PFSK-1 (cell line): ENCODE results near the gene LTBP3.

Source experiments
- FOXP2 ChIP-seq: optimal IDR thresholded peaks from 2 replicates; pipeline ENCODE3; 2011; ENCODE audit warnings: borderline replicate concordance, control low read depth, inconsistent platforms; ENCODE audit not compliant: insufficient read depth; ENCODE audit errors: extremely low read length, extremely low read depth
- POLR2AphosphoS5 ChIP-seq: IDR thresholded peaks from 2 replicates; pipeline ENCODE4 v1.6.1; 2012; ENCODE audit warnings: low read depth, mild to moderate bottlenecking, control low read depth, low read length, moderate library complexity
- REST ChIP-seq, 2 experiments: IDR thresholded peaks; 2 replicates each; pipeline versions ENCODE4 v1.6.1 to v1.8.0; 2011 to 2012; ENCODE audit warnings: low read depth in 2 of 2, low read length in 2 of 2, control low read depth in 1 of 2, inconsistent platforms in 1 of 2, mild to moderate bottlenecking in 1 of 2, moderate library complexity in 1 of 2; ENCODE audit not compliant: insufficient read depth in 1 of 2
- SIN3A ChIP-seq: IDR thresholded peaks from 2 replicates; pipeline ENCODE4 v1.6.1; 2012; ENCODE audit warnings: mild to moderate bottlenecking, low read length, moderate library complexity, borderline replicate concordance; ENCODE audit not compliant: insufficient read depth
- TAF1 ChIP-seq: IDR thresholded peaks from 2 replicates; pipeline ENCODE4 v1.6.1; 2012; ENCODE audit warnings: low read length, control low read depth, borderline replicate concordance; ENCODE audit not compliant: insufficient read depth

The LTBP3 gene

DNA sequence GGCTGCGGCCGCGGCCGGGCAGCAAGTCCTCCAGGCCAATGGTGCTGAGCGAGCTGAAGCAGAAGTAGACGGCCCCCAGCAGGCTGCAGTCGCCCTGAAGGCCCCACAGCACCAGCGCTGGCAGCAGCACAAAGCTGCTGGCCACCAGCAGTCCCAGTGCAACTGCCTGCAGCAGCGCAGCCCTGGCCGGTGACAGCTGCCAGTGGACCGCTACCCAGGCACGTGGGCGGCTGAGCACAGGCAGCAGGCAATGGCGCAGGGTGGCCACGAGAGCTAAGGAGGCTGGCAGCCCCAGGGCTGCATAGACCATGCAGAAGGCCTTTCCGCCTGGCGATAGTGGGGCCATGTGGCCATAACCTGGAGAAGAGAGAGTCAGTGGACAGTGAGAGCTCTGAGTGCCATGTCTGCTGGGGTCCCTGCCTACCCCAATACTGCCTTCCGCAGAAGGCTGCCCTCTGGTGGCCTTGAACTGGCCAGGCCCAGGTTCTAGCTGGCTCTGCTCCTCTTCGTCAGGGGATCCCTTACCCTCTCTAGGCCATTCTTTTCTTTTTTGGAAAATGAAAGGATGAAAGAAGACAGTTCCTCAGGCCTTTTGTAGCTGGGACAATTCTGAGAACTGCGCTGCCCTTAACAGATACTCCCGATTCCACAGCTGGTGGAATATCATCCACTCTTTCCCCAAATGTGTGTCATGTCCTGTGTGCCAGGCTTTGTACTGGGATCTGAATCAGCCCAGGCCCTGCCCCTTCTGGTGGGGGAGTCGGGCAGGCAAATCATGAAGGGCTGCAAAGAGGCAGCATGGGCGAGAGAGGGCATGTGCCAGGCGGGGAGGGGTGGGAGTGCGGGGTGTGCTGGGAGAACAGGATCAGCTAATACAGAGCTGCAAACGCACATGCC is 35.6 kb upstream of the LTBP3 start:
- TF ChIP-seq POLR2AphosphoS5: no peak
- TF ChIP-seq FOXP2: no peak
- TF ChIP-seq REST (IDR thresholded peaks at IDR 0.05; ENCODE audit: insufficient read depth in 1 of 2, low read depth in 2 of 2, low read length in 2 of 2): no peak
- no peak for TF ChIP-seq TAF1
- no peak for TF ChIP-seq SIN3A

GRCh38 chr11:65592858-65593517 is 34.8 kb upstream of the LTBP3 start:
- no peak for TF ChIP-seq REST (IDR thresholded peaks at IDR 0.05; ENCODE audit: insufficient read depth in 1 of 2, low read depth in 2 of 2, low read length in 2 of 2)
- no peak for TF ChIP-seq FOXP2
- TF ChIP-seq SIN3A: no peak
- no peak for TF ChIP-seq POLR2AphosphoS5
- no peak for TF ChIP-seq TAF1

DNA sequence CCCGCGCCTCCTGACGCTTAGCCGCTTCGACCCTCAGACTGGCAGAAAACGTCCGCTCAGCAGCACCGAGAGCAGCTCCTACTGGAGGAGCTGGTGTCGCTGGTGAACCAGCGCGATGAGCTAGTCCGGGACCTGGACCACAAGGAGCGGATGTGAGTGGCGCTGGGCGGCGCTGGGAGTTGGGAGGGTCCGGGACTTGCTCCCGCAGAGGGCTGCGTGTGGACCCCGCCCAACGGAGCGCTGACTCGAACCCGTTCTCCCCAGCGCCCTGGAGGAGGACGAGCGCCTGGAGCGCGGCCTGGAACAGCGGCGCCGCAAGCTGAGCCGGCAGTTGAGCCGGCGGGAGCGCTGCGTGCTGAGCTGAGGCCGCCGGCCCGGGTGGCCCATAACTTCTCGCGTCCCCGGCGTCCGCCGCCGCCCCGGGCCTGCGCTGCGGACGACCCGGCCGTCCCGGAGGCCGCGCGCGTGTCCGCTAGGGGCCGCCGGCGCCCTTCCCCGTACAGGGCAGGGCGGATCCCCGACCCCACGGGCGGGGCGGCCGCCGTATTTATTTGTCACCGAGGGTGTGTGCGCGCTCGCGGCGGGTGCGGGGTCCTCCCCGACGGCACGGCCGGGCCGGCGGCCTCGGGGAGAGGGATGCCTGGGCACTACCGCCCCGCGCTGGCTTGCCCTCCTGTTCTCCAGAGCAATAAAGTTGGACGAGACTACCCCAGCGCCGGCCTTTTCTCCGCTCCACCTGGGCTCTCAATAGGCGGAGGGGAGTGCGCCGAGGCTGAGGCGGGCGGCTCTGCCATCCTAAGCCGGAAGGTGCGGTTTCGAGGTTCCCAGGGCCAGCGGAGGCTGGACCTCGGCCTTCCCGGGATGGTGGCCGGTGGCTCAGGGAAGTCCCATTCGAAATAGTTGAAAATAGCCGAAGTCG is 34.0 kb upstream of the LTBP3 start:
- no peak for TF ChIP-seq REST (IDR thresholded peaks at IDR 0.05; ENCODE audit: insufficient read depth in 1 of 2, low read depth in 2 of 2, low read length in 2 of 2)

- TF ChIP-seq FOXP2: no peak
- TF ChIP-seq REST (IDR thresholded peaks at IDR 0.05; ENCODE audit: insufficient read depth in 1 of 2, low read depth in 2 of 2, low read length in 2 of 2): no peak
Measured at GRCh38 chr11:65590240-65590738, 32.1 kb upstream of the LTBP3 start.
